ENCODE data around the gene CES1.
"Not testable (repeated sequence)": the region's sequence is repeated elsewhere in the genome, so short reads cannot be mapped to it uniquely, and the experiment has no call there.

The CES1 gene

DNA sequence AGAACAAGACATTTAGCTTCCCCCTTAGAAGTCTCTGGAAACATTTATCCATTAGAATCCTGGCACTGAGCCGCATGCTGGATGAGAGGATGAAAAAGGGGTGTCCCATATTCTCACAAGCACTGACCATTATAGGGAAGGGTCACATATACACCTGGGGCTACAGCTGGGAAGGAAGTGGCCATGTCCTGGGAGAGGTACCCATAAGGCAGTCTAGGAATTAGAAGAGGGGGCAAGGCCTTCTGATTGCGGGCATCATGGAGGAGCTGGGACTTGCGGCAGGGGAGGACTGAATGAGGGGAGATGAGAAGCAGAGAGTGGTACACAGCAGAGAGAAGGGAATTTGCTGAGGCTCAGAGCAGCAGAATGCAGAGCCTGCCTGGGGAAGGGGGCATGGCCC, 3.7 kb downstream of the CES1 start:
- not testable (repeated sequence) for DNase-seq

DNA sequence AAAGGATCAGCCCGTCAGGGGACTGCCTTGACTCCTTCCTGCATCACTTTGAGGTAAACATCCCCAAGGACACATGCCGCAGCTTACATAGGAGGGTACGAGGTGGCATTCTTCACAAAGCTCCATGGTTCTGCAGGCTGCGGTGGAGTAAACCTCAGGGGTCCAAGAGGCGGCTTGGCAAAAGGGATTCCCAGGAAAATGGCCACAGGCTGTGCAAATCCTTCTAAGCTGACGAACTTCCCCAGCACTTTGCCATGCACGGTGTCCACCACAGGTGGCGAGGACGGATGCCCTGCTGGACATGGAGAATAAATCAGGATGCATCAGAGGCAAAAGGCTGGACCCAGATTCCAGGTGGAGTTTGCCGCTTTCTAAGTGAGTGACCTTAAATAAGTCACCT, 4.2 kb downstream of the CES1 start:
- no peak for DNase-seq

DNA sequence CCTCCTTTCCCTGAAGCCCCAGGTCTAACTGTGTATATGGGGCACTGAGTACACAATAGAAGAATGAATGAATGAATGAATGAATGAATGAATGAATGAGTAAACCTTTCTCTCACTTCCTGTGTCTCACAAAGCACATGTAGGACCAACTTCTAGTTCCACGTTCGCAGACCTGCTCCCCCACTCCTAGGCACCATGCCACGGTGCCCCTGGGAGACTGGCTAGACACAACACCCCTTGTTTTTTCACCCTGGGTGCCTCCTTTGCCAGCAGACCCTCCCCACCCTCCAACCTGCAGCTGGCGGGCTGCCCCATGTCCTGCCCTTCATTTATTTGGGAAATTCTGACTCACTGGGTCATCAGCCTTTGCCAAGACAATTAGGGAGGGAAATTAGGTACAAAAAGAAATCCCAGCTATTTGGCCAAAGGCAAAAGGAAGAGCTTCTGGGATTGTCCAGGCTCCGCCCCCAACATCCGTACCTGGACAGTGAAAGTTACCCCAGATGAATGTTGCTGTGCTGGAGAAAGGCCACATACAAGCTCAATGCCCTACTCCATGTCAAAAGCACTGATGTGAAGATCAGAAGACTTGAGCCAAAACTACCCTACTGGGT, 7.7 kb downstream of the CES1 start:
- no peak for DNase-seq

DNA sequence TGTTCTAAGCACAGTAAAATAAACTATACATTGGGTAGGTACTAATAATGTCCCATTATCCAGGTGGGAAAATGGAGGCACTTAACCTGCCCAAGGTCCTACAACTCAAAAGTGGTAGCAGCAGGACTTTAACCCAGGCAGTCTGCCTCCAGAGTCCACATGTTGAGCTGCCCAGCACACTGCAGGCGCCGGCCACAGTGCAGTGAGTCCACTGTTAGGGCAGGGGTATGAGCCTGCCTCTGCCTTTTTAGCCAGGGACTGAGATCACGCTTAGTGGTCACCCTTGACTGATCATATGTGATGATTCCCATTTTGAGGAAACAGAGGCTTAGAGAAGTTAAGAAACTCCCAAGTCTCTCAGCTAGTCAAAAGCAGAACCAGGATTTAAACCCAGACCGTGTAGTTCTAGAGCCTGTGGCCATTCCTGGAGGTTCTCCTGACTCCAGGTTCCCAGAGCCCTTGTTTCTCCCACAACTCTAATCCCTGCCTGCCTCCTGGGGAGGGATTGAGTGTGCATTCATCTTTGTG, 8.4 kb downstream of the CES1 start:
- DNase-seq, result no peak

DNA sequence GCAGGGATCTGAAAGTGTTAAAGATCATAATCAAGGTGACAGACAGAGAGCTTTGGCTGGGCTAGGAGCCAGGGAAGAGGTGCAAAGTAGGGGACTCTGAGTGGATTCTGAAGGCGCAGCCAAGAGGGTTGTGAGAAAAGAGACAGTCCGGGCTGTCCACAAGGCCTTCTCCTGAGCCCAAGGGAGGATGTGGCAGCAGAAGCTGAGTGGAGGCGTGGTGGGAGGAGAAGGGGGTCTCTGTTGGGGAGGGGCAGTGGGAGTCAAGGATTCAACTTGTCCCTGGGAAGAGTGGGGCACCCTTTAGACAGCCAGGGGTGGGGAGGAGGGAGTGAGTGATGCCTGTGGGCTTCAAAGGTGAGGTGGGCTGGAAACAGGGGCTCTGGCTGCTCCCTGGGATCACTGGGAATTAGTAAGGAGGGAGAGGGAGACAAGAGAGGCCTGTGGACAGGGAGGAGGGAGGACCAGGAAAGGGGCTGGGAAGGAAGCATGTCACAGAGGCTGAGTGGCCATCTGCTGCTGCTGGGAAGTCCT, 10.6 kb downstream of the CES1 start:
- no peak for DNase-seq

DNA sequence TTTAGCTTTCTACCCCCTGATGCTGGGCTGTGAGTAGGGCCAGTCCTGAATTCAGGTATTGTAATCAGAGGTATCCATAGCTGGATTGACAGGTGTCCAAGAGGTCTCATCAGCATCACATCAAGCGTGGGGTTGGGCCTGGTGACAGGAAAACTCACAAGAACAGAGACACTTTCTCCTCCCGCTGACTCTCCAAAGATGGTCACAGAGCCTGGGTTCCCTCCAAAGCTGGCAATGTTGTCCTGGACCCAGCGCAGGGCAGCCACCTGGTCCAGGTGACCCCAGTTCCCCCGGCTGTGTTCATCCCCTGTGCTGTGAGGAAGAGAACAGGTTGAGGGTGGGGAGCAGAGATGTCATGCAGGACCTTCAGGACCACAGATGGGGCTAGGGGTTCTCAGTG, 11.7 kb downstream of the CES1 start:
- no peak for DNase-seq

DNA sequence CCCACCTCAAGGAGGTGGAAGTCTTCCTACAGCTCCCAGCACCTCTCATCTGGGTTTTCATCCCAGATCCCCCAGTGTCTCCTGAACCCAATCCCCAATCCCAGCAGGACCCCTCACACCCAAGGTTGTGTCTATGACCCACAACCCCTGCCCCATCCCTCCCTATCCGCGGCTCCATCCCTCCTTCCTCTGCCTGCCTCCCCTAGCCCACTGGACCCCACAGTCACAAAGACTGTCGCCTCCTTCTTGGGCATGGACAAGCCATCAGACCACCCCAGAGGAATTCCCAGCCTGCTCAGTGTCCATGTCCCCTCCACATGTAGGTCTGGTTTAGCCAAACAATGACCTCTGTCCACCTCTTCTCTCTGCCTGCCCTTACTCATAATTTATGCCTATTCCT, 12.3 kb downstream of the CES1 start:
- DNase-seq, result no peak

DNA sequence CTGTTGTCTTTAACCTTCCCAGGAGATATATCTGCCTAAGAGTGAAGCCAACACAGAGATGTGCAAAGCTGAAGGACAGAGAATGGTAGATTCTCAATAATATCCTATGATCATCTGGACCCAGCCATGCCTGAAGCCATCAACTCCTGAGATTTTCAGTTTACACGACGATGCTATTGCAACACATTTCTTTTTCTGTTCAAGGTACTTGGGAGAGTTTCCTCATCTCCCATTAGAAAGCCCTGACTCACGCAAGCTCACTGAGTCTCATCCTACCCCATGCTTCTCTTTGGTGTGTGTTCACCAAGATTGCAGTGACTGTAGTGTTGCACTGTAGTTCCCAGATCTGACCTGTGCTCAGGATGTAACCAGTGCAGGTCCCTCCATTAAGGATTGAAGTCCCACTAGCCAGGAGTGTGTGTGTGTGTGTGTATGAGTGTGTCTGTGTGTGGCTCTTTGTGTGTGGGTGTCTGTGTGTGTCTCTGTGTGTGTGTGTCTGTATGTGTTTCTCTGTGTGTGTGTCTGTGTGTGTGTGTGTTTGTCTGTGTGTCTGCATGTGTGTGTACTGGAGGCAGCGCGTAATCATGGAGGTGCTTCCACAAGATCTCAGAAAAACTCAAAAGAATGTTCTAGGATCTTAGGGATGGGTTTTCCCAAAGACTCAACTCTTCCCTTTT, 15.5 kb downstream of the CES1 start:
- no peak for DNase-seq

DNA sequence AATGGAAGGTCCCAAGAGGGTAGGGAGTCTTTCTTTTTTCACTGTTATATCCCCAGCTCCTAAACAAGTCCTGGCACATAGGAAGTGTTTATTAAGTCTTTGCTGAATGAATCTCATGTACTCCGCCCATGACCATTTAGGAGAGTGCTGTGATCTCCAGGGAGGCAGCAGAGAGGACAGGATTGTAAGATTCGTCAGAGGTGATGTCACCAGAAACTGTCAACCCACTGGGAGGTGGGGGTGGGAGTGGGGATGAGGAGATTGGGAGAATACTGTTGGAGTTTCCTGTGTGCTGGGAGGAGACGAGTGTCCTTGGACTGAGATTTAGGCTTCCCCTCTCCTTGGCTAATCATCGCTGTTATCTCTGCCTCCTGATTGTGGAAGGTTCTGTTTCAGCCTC, 16.7 kb downstream of the CES1 start:
- not testable (repeated sequence) for DNase-seq

DNA sequence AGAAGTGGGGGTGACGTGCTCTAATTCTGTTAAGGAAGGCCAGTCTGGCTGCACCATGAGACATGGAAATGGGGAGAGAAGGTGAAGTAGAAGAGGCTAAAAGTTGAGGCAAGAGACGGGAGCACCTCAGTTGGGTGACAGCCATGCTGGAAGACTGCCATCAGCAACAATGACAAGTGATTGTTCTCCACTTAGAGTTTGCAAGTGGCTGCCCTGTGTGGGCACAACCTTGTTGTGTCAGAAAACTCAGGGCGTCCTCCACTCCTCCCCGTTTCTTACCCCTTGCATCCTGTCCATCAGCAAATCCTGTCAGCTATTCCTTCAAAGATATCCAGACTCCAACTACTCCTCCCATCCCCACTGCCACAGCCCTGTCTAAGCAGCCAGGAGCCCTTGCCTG, 17.6 kb downstream of the CES1 start:
- DNase-seq, result no peak

DNA sequence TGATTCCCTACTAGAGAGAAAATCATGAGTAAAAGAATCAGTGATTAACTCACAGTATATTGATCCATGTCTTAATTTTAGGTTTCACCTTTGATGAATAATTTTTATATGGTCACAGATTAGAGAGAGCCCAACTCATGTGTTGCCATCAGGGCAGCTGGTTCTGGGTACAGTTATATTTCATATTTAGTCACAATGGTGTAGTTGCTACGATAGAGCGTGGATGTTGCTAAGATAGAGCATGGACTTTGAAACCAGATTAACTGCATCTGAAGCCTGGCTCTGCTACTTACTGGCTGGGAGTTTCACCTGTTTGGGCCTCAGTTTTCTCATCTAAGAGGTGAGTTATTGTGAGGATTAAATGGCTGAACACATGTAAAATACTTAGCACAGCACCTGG, 18.7 kb downstream of the CES1 start:
- not testable (repeated sequence) for DNase-seq

DNA sequence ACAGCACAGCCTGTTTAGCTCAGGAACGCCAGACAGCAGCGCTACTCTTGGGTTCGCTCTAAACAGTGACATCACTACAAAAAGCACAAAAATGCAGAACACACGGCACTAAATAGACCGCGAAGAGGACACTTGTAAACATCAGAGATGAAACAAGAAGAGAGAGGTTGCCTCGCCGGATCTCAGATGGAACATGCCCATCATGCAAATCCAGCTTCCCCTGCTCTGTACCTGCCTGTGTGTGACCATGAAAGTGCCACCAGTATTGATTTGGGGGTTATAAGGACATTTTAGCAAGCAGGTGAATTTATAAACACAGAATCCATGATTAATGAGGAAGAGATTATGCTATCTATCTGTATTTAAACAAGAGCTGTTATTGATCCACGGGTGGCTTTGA, 19.2 kb downstream of the CES1 start:
- not testable (repeated sequence) for DNase-seq

DNA sequence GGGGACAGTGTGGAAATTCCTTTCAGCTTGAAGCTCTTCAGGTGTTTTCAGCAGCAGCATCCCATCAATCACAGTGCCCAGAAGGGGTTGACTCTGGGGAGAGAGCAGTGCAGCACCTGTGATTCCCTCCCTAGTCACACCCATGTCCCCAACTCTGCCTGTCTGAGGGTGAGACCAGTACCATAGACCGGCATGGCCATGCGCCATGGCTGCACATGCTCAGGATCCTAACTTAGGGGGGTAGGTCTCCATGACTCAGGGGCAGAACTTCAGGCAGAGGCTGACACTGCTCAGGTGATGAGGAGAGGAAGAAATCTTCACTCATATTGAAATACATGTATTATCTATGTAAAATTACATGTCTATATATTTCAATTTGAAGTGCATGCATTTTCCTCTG, 19.9 kb downstream of the CES1 start:
- no peak for DNase-seq

DNA sequence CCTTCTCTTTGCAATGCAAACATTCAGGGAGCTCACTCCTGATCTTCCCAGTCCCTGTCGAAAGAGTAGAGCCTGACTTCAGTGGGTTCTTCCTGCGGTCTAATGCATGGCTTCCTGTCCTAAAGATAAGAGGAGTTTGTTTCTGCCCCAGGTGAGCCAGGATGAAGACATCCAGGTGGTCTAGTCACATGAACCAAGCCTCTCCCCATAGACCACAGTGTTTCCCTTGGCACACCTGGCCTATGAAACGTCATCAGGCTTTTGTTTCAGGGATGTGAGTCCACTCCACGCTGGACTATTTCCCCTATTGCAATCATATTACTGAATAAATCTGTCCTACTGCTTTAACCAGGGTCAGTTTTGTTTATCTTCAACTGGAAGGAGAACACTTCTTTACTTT, 21.1 kb downstream of the CES1 start:
- no peak for DNase-seq

DNA sequence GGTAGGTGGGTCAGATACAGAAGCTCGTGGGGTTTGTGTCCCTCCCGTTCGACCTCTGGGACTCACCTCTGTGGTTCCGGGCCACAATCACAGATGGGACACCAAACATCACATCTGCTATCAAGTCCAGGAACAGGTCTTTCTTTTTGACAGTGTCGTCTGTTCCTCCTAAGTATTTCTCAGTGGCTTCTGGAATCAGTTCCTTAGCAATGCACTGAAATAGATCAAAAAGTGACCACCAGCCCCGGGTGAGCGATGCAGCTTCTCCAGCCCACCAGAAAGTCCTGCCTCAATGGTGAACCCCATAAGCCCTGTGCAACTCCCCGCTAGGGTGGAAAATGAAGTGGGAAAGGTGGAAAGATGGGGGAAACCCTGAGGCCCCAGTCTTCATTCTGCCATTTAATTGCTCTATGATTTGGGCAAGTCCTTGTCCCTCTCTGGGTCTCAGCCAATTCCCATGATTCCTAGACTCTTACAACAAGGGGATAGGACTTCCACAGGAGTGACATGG, 22.4 kb downstream of the CES1 start:
- DNase-seq, result no peak

DNA sequence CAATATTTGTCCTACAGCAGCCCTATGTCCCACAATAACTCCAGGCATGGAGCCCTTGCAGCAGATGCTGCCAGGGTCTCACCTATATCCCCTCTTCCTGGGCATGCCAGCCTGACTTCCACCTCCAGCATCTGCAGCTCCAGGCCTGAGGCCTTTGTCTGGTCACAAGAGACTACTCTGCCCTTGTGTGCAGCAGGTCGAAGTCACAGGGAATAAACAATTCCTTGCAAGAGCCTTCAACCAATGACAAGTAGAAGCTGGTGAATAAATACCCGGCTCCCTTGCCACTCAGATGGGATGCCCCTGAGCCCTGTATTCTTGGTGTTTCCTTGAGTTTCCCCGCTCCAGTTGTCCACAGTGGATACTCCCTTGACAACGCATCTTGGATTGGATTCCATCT, 23.0 kb downstream of the CES1 start:
- no peak for DNase-seq

DNA sequence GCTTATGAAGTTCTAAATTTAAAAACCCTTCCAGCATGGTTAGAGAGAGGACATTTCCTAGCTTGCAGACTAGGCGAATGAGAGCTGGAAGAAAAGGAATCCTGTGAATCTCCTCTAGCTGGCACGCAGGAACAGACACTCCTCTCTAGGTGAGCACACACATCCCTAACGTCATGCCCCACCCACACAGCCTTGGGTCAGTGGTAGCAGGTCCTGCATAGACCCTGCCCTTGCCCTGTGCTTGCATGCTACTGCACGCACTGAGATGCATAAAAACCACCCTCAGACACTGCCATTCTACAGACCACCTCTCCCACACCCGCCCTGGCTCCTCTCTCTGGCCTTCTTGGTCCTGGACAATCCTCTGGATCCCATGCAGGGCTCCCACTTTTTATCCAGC, 23.5 kb downstream of the CES1 start:
- no peak for DNase-seq

DNA sequence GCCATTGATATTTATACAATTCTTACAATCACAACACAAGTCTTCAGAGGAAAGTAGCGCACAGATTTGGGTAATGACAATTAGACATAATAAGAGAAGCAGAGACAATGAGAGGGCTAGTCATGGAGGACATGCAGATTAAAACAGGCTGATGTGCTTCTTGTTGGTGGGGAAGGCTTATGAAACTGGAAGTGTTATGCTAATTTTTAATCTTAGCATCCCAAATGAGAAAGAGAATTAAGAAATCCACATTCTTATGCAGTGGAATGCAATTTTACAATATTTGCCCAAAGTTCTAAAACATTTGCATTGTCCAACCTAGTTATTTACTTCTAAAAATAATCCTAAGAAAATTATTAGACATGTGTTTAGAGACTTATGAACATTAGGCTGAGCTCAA, 24.6 kb downstream of the CES1 start:
- DNase-seq, result not testable (repeated sequence)

DNA sequence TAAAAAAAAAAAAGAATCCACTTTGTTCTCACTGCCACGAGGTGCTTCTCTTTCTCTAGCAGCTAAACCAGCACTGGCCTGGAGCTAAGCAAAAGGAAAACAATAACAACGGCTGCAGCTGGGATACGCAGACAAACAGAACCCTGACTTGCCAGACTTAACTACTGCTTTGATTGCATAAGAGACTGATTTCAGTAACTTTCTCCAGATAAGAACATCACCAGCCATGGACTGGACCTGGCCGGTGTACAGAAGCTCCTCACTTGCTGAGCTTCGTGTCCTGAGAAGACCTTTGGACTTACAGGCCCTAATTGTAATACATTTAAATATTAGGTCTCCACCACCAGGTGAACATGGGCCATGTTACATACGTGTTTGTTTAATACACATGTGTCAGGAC, 27.8 kb downstream of the CES1 start:
- not testable (repeated sequence) for DNase-seq

DNA sequence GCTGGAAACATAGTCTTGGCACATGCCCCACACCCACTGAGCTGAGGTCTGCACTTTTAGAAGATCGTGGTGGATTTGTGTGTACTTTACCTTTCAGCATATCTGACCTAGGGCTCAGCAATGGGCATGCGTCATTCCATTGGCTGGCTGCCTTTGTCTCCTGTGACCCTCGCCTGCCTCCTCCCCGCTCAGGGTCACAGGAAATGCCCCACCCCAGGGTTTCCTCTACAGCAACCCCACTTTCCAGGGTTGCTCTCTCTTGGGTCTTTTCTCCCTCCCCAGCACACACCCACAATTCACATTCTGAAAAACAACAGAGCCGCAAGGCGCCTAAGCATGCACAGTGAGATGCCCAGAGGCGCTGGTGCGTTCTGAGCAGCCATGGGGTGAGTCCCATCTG, 29.2 kb downstream of the CES1 start:
- DNase-seq, result not testable (repeated sequence)

DNA sequence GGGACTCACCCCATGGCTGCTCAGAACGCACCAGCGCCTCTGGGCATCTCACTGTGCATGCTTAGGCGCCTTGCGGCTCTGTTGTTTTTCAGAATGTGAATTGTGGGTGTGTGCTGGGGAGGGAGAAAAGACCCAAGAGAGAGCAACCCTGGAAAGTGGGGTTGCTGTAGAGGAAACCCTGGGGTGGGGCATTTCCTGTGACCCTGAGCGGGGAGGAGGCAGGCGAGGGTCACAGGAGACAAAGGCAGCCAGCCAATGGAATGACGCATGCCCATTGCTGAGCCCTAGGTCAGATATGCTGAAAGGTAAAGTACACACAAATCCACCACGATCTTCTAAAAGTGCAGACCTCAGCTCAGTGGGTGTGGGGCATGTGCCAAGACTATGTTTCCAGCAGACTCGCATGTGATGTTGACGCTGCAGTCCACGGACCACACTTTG, 39.9 kb downstream of the CES1 start:
- not testable (repeated sequence) for DNase-seq

DNA sequence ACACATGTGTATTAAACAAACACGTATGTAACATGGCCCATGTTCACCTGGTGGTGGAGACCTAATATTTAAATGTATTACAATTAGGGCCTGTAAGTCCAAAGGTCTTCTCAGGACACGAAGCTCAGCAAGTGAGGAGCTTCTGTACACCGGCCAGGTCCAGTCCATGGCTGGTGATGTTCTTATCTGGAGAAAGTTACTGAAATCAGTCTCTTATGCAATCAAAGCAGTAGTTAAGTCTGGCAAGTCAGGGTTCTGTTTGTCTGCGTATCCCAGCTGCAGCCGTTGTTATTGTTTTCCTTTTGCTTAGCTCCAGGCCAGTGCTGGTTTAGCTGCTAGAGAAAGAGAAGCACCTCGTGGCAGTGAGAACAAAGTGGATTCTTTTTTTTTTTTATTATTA, 41.4 kb downstream of the CES1 start:
- DNase-seq, result not testable (repeated sequence)

DNA sequence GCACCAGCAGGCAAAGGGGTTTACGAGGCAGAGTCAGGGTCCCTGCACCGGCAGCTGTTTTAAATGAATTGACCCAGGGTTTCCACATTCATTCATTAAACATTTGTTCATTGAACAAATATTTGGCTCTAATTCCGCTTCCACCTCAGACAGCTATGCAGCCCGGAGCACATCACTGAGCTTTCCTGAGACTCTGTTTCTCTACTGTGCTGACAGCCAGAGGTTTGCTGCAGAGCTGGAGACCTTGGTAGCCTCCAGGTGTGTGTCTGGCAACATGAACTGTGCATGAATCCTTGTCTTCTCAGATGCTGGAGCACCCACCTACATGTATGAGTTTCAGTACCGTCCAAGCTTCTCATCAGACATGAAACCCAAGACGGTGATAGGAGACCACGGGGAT, 42.7 kb downstream of the CES1 start:
- not testable (repeated sequence) for DNase-seq

DNA sequence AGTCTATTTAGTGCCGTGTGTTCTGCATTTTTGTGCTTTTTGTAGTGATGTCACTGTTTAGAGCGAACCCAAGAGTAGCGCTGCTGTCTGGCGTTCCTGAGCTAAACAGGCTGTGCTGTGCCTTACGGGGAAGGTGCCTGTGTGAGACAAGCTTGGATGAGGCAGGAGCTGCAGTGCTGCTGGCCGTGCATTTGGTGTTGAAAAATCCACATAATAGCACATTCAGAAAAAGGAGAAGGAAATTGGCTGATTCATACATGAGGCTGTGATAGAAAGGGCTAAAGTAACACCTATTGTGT, 50.2 kb downstream of the CES1 start:
- not testable (repeated sequence) for DNase-seq

All from activated CD4-positive, alpha-beta T cell treated with anti-CD3 and anti-CD28 coated beads for 1 hour (primary cell).